ENCODE data around the gene ADSS2. TPM values are rescaled to one million over a fixed set of nuclear protein-coding genes. Genes with fewer than 3 reads are reported as not detected.

ADSS2 gene
- total and polyA plus RNA-seq, 2 donors (not counting 3 experiments of a cell fraction or from before 2014, with no cell fraction given), result 35.5 to 90.6 TPM

DNA sequence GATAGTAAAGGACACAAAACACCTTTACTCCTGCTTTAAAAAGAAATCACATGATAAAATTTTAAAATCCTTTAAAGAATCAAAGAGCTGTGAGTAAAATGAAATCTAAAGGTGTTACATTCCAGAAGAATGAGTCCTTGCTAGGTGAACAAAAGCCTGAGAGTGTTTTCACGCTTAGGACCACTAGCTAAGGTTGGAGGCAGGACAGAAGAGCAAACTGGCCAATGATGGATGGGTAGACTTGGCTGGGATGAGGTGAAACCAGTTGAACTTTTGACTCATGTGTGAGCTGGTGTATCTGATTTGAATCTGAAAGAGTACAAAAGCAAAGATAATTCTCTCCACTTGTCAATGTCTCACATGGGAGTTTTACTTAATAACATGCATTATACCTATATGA lies 44.5 kb upstream of the ADSS2 start:
- FAIRE-seq (no peak), DNase-seq (ENCODE audit: low read depth, low spot score) (no peak)
- no peak overlapping the region for H2AFZ ChIP-seq (ENCODE audit: low read depth, low read length)
- dilution Hi-C loops (cut with MboI; ENCODE audit: extremely low pct_ligation_motif_present, low sequenced_read_pairs), result no loop called here
- no peak overlapping the region for H3K4me3 ChIP-seq (replicated peaks in 1 of 3; ENCODE audit: insufficient read depth in 1 of 3, low read depth in 1 of 3, low read length in 3 of 3)
- TF ChIP-seq MYC (IDR thresholded peaks at IDR 0.05; ENCODE audit: low read depth, low read length), result no peak
- no peak for TF ChIP-seq POLR2AphosphoS5 (IDR thresholded peaks at IDR 0.05; ENCODE audit: insufficient read depth, low read depth, low read length)
- TF ChIP-seq POLR2A (IDR thresholded peaks at IDR 0.05; ENCODE audit: low read depth, low read length), result no peak
- TF ChIP-seq JUN (IDR thresholded peaks at IDR 0.05; ENCODE audit: borderline replicate concordance, insufficient read depth, insufficient read length, low read depth), result no peak
- no peak for TF ChIP-seq FOS (IDR thresholded peaks at IDR 0.05; ENCODE audit: borderline replicate concordance, insufficient read depth, low read length)
- no peak for TF ChIP-seq GATA2 (IDR thresholded peaks at IDR 0.05; ENCODE audit: insufficient read depth, insufficient read length, low read depth, low read length)
- TF ChIP-seq, protein P1, sequence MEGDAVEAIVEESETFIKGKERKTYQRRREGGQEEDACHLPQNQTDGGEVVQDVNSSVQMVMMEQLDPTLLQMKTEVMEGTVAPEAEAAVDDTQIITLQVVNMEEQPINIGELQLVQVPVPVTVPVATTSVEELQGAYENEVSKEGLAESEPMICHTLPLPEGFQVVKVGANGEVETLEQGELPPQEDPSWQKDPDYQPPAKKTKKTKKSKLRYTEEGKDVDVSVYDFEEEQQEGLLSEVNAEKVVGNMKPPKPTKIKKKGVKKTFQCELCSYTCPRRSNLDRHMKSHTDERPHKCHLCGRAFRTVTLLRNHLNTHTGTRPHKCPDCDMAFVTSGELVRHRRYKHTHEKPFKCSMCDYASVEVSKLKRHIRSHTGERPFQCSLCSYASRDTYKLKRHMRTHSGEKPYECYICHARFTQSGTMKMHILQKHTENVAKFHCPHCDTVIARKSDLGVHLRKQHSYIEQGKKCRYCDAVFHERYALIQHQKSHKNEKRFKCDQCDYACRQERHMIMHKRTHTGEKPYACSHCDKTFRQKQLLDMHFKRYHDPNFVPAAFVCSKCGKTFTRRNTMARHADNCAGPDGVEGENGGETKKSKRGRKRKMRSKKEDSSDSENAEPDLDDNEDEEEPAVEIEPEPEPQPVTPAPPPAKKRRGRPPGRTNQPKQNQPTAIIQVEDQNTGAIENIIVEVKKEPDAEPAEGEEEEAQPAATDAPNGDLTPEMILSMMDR (IDR thresholded peaks at IDR 0.05; ENCODE audit: extremely low read depth in 1 of 2, insufficient read depth in 1 of 2, low read depth in 1 of 2, low read length in 2 of 2), result no peak
- no peaks in the 10 kb centered on the region for H3K9me3 ChIP-seq (replicated peaks; ENCODE audit: control insufficient read depth, insufficient read depth, low read length)
- no peaks in the 10 kb centered on the region for H3K27me3 ChIP-seq (ENCODE audit: control insufficient read depth in 2 of 2, insufficient read depth in 2 of 2, low read length in 2 of 2)
- POLR2A ChIA-PET, result no interaction called here
- no peaks in the 10 kb centered on the region for H3K79me2 ChIP-seq (ENCODE audit: control insufficient read depth, insufficient read depth, low read length)
- H4K20me1 ChIP-seq (replicated peaks; ENCODE audit: control insufficient read depth, extremely low read depth, insufficient read depth, low read length), result no peaks in the 10 kb centered on the region
- no peak overlapping the region for H3K27ac ChIP-seq (ENCODE audit: insufficient read depth, low read depth, low read length)
- H3K4me2 ChIP-seq (ENCODE audit: insufficient read depth, low read length), result no peak overlapping the region
- BruUV-seq (replicated peaks), result no TSS peak
- H3K9me1 ChIP-seq (replicated peaks; ENCODE audit: control insufficient read depth, extremely low read depth, insufficient read depth, low read length), result no peaks in the 10 kb centered on the region
- H3K9ac ChIP-seq (replicated peaks; ENCODE audit: extremely low read depth, insufficient read depth, low read length), result no peak overlapping the region
- no peaks in the 10 kb centered on the region for H3K36me3 ChIP-seq (ENCODE audit: control insufficient read depth in 2 of 2, extremely low read depth in 1 of 2, insufficient read depth in 2 of 2, low read length in 2 of 2)
- intact Hi-C loops (cut with micrococcal nuclease), result no loop called here
- H3K4me1 ChIP-seq (ENCODE audit: control insufficient read depth, extremely low read depth, insufficient read depth, low read length), result no peaks in the 10 kb centered on the region
- CTCF ChIA-PET, result no interaction called here

DNA sequence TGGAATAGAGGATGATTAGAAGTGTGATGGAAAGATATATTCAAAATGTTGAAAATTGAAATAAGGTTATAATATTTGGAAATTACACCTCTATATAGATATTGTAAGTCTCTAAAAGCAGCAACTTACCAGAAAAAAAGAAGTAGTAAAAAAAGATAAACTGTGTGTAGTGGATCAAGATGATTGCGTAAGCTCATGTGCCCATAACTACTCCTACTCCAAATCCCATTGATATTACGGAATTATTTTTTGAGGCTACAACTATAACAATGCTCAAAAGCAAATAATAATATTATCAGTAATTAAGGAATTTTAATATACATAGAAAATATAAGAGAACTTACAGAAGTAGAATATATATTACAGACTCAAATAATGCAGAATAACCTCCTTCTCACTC lies 42.9 kb upstream of the ADSS2 start:
- ChIA-PET CTCF (no interaction called here), POLR2A (no interaction called here)
- Histone ChIP-seq H3K4me3 (replicated peaks in 1 of 3; ENCODE audit: insufficient read depth in 1 of 3, low read depth in 1 of 3, low read length in 3 of 3) (no peak overlapping the region), H2AFZ (ENCODE audit: low read depth, low read length) (no peak overlapping the region), H3K9me1 (replicated peaks; ENCODE audit: control insufficient read depth, extremely low read depth, insufficient read depth, low read length) (no peaks in the 10 kb centered on the region), H3K4me2 (ENCODE audit: insufficient read depth, low read length) (no peak overlapping the region), H3K27me3 (ENCODE audit: control insufficient read depth in 2 of 2, insufficient read depth in 2 of 2, low read length in 2 of 2) (no peaks in the 10 kb centered on the region), H3K79me2 (ENCODE audit: control insufficient read depth, insufficient read depth, low read length) (no peaks in the 10 kb centered on the region), H4K20me1 (replicated peaks; ENCODE audit: control insufficient read depth, extremely low read depth, insufficient read depth, low read length) (no peaks in the 10 kb centered on the region), H3K9me3 (replicated peaks; ENCODE audit: control insufficient read depth, insufficient read depth, low read length) (no peaks in the 10 kb centered on the region), H3K9ac (replicated peaks; ENCODE audit: extremely low read depth, insufficient read depth, low read length) (no peak overlapping the region), H3K4me1 (ENCODE audit: control insufficient read depth, extremely low read depth, insufficient read depth, low read length) (no peaks in the 10 kb centered on the region), H3K27ac (ENCODE audit: insufficient read depth, low read depth, low read length) (no peak overlapping the region), H3K36me3 (ENCODE audit: control insufficient read depth in 2 of 2, extremely low read depth in 1 of 2, insufficient read depth in 2 of 2, low read length in 2 of 2) (no peaks in the 10 kb centered on the region)
- dilution Hi-C loops (cut with MboI; ENCODE audit: extremely low pct_ligation_motif_present, low sequenced_read_pairs), result no loop called here
- DNase-seq (ENCODE audit: low read depth, low spot score) (no peak), FAIRE-seq (no peak)
- no TSS peak for BruUV-seq (replicated peaks)
- intact Hi-C loops (cut with micrococcal nuclease), result no loop called here
- no peak for TF ChIP-seq MYC (IDR thresholded peaks at IDR 0.05; ENCODE audit: low read depth, low read length)
- TF ChIP-seq, protein P1 (IDR thresholded peaks at IDR 0.05; ENCODE audit: extremely low read depth in 1 of 2, insufficient read depth in 1 of 2, low read depth in 1 of 2, low read length in 2 of 2), result no peak
- TF ChIP-seq GATA2 (IDR thresholded peaks at IDR 0.05; ENCODE audit: insufficient read depth, insufficient read length, low read depth, low read length), result no peak
- no peak for TF ChIP-seq EZH2 (IDR thresholded peaks at IDR 0.05; ENCODE audit: borderline replicate concordance, low read depth, low read length, severe bottlenecking)
- TF ChIP-seq, protein P2, sequence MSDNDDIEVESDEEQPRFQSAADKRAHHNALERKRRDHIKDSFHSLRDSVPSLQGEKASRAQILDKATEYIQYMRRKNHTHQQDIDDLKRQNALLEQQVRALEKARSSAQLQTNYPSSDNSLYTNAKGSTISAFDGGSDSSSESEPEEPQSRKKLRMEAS (IDR thresholded peaks at IDR 0.05; ENCODE audit: insufficient read depth, insufficient read length), result no peak
- TF ChIP-seq FOS (IDR thresholded peaks at IDR 0.05; ENCODE audit: borderline replicate concordance, insufficient read depth, low read length), result no peak
